ENCODE measurements around the gene ICAM1.

The ICAM1 gene

DNA sequence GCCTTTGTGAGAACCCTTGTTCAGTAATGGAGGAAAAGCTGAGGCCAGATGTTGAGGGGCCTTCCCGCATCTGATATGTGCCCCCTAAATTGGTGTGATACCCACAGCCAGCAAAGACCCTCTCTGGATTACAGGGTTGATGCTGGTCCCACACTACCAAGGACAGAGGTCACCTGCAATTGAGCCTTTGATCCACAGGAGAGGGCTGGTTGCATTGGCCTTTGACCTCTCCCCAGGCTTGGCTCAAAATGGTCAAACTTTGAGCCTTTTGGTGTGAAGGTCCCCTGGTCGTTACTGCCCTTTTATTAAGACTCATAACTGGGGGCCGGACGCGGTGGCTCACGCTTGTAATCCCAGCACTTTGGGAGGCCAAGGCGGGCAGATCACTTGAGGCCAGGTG lies 27.3 kb upstream of the ICAM1 start:
- DNase-seq: no peak

DNA sequence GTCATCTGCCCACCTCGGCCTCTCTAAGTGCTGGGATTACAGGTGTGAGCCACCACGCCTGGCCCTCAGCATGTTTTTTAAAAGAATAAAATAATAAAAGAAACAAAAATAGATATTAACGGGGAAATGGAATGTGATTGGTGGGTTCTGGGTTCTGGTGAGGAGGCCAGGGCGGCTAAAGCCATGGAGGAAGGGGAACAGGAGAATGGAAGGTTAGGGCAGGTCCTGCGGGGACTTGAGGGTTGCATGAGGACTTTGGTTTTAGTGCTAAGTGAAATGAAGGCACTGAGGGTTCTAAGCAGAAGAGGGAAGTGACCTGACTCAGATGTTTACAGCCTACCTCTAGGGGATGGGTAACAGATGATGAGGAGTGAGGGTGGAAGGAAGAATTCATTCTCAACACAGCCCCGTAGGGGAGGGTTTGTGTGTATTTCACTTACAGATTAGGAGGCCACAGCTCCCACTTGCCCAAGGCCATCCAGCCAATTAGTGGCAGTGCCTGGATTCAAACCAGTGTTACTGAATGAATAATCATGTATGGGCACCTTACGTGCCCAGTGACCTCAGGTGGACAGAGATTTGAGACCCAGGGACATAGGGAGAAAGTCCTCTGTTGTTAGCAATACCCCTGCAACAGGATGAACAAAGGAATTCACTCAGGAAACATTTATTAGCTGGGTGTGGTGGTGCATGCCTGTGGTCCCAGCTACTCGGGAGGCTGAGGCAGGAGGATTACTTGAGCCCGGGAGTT lies 25.6 kb upstream of the ICAM1 start:
- DNase-seq: no peak

DNA sequence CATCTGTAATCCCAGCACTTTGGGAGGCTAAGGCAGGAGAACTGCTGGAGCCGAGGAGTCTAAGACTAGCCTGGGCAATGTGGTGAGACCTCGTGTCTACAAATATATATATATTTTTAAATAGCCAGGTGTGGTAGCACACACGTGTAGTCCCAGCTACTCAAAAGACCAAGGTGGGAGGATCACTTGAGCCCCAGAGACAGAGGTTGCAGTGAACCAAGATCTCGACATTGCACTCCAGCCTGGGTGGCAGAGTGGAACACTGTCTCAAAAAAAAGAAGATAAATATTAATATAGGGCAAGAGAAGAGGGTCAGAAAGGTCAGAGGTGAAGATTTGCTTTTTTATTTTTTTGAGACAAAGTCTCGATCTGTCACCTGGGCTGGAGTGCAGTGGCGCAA lies 24.4 kb upstream of the ICAM1 start:
- no peak for DNase-seq

DNA sequence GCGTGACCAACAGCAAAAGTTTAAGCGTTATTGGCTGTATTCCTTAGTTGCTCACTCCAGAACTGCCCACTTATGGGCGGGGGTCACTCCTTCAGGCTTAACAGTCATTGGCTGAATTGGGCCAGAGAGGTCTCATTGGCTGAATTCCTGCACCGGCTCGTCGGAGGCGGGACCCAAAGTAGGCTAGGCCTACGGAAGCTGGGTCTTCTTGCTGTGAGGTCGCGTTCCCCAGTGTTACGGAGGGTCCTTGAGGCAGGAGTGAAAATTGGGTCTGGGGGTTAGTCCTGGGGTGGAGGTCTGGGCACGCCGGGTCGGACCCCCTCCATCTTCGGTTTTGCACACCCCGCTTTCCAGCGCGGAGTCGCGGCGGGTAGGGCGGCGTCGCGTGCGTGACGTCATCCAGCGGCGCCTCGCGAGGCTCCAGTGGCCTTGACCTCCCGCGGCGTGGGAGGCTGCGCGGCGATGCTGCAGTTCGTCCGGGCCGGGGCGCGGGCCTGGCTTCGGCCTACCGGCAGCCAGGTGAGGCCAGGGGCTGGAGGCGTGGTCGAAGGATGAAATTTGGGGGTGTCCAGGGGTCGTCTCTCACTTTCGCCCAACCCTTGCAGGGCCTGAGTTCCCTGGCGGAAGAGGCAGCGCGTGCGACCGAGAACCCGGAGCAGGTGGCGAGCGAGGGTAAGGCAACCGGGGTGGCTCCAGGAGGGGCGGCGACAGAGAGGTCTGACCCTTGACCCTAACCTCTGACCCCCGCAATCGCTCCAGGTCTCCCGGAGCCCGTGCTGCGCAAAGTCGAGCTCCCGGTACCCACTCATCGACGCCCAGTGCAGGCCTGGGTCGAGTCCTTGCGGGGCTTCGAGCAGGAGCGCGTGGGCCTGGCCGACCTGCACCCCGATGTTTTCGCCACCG lies 18.9 kb upstream of the ICAM1 start, which contains the start of gene MRPL4:
Gene MRPL4, plus strand, starts transcription at position 423 of the 903 bp plus-strand sequence. Its CDS starts 40 bp downstream, at position 463.
- DNase-seq: peak; percentile 98

DNA sequence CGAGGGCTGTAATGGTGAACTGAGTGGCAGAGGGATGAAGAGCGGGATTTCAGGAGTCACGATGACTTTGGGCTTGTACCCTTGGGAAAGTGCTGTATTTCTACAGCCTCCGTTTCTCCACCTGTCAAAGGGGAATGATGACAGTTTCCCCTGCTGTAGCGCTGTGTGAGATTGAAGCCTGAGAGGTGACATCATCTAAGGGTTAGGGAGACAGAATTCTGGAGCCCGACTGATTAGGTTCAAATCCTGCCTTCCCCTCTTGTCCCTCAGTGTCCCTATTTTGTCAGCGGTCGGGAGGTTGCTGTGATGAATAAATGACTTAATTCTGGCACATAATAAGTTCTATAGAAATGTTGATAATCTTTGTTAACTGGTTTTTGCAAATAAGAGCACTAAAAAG lies 18.2 kb upstream of the ICAM1 start:
- DNase-seq: no peak

DNA sequence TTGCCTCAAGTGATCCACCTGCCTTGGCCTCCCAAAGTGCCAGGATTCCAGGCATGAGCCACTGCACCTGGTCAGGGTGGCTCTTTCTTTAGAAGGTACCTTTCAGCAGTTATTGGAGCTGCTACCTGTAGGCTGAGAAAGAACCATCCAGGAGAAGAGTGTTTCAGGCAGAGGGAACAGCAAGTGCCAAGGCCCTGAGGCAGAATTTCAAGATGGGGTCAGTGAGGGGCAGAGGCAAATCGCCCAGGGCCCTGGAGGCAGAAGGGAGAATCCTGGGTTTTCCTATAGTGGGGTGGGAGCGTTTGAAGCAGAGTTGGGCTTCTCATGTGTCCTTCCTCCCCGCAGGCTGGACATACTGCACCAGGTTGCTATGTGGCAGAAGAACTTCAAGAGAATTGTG lies 16.7 kb upstream of the ICAM1 start:
- no peak for DNase-seq

DNA sequence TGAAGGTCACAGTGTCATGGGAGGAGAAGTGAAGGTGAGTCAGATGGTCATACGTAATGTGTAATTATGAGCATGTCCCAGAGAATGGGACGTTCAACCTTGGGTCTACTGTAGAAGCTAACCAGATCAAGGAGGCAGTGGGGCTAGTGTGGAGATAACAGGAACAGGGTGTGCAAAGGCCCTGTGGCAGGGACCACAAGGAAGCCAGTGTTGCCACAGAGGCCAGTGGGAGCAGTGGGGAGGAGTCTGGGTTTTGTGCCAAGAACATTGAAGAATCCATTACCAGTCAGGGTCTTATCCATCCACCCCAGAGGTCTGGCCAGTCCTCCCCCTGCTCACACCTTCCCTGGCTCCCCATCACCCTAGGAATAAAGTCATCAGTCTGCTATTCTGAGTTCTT lies 15.6 kb upstream of the ICAM1 start:
- DNase-seq: no peak

DNA sequence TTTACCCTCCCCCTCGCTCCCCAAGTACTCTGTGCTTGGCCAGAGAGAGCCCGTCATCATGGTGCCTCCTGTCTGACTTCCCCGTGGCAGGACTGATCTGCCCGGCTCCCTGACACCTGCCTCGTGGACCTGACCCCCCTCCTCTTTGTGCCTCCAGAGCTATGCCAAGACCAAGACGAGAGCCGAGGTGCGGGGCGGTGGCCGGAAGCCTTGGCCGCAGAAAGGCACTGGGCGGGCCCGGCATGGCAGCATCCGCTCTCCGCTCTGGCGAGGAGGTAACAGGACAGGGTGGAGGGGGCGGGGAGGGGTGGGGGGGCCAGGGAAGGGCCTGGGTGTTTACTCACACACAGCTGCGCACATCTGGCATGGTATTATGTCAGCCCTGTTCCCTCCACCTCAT lies 14.4 kb upstream of the ICAM1 start:
- no peak for DNase-seq

DNA sequence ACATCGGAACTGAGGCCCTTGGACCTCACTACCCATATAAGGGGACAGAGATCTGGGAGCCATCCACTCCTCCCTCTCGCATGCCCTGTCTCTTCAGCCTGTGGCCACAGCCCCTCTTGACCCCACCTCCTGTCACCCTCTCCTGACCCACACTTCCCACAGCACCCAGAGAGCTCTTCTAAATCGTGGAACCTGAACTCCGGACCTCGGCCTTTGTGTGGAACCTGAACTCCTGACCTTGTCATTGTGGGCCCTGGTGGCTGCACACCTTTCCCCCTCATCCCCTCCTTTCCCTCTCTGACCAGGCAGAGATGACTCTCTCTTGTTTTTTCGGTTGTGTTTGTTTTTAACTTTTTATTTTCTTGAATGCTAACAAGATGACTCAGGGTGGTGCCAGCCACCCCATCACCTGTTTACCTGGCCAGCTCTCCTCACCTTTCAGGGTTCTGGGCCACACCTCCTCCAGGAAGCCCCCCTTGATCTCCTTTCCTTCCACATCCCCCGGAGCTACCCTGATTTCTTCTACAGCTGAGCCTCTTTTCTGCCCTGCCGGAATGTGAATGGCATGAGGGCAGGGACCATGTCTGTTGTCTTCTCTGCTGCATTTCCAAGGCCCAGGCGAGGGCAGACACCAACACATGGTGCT lies 13.8 kb upstream of the ICAM1 start:
- no peak for DNase-seq

DNA sequence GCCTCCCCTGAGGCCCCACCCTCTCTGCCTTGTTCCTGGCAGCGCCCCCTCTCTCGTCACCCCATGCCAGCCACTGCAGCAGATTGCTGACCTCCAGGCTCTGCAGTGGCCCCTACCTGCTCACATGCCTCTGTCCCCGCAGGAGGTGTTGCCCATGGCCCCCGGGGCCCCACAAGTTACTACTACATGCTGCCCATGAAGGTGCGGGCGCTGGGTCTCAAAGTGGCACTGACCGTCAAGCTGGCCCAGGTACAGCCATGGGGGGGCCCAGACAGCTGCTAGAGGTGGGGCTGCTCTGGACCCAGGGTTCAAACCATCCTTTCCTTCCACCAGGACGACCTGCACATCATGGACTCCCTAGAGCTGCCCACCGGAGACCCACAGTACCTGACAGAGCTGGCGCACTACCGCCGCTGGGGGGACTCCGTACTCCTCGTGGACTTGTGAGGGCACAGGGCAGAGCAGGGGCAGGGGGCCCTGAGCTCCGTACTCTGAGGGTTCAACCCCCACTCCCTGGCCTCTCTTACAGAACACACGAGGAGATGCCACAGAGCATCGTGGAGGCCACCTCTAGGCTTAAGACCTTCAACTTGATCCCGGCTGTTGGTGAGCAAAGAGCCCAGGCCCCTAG lies 12.7 kb upstream of the ICAM1 start:
- DNase-seq: no peak

DNA sequence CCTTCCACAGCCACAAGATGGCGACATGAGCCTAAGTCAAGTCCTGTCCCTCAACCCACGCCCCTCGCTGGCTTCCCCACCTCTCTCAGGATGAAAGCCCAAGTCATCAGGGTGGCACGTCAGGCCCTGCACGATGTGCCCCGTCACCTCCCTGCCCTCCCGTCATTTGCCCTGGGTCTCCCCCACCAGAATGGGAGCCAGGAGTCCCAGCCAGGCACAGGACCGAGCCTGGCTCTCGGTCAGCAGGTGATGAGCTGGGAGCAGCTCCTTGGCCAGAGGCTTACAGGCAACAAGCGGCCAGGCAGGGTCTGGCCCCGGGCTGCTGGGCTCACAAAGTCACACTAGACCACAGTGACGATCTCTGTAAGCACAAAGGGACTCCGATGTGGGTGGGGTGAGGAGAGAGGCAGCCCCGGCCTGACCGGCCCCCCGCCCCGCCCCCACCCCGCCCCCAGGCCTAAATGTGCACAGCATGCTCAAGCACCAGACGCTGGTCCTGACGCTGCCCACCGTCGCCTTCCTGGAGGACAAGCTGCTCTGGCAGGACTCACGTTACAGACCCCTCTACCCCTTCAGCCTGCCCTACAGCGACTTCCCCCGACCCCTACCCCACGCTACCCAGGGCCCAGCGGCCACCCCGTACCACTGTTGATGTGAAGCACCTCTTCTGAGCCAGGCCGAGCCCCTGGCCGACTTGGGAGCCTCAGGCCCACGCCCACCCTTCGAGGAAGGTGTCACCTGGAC lies 11.6 kb upstream of the ICAM1 start:
- peak; percentile 48 for DNase-seq

DNA sequence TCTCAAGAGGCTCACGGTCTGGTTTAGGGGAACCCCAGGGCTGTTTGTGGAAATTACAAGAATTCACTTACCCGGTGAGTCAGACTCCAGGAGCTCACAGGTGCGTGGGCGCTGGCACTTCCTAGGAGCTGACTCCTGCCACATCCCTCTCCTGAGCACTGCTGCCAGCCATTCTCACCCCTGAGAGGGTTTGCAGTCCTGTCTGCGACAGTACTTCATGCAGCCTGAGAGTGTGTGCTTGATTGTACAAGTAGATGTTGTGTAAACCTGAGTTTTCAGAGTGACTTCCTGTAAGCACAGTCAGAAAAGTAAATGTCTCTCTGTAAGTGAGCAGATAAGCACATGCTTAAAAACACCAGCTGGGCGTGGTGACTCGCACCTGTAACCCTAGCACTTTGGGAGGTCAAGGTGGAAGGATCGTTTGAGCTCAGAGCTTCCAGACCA lies 10.8 kb upstream of the ICAM1 start:
- DNase-seq: no peak

DNA sequence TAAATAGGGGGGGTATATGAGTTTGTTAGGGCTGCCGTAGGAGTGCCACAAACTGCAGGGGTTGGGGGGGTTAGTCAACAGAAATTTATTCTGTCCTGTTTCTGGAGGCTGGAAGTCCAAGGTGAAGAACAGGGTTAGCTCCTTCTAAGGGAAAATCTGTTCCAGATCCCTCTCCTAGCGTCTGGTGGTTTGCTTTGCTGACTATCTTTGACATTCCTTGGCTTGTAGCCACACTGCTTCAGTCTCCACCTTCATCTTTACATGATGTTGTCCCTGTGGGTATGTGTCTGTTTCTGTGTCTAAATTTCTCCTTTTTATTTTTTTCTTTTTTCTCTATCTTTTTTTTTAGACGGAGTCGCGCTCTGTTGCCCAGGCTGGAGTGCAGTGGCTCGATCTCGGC lies 8.1 kb upstream of the ICAM1 start:
- no peak for DNase-seq

DNA sequence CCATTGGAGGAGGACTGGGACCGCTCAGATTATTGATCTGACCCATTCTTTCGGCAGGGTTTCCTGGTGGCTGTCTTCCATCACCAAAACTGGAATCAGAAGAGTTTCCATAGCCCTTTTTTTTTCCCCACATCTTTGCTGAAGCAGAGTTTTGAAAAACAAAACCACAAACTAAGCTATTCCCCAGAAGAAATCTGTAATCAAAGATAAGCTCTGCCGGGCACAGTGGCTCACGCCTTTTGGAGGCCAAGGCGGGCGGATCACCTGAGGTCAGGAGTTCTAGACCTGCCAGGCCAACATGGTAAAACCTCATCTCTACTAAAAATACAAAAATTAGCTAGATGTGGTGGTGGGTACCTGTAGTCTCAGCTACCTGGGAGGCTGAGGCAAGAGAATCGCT lies 4.2 kb upstream of the ICAM1 start:
- no peak for DNase-seq

DNA sequence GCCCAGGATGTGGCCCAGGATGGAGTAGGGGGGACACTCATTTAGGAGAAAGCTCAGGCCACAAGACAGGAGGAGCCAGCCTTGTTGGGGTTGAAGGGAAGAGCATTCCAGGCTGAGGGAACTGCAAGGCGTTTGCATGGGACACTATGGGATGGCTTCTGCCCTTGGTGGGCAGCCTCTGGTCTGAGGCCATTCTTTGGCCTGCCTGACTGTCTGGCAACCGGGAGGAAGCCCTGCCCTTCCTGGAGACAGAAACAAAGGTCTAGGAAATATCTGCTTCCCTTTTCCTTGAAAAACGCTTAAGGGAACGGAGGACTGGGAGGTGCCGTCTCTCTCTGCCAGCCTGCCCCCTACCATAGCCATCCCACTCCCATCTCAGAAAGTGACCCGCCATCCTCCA lies 2.8 kb upstream of the ICAM1 start:
- no peak for DNase-seq

DNA sequence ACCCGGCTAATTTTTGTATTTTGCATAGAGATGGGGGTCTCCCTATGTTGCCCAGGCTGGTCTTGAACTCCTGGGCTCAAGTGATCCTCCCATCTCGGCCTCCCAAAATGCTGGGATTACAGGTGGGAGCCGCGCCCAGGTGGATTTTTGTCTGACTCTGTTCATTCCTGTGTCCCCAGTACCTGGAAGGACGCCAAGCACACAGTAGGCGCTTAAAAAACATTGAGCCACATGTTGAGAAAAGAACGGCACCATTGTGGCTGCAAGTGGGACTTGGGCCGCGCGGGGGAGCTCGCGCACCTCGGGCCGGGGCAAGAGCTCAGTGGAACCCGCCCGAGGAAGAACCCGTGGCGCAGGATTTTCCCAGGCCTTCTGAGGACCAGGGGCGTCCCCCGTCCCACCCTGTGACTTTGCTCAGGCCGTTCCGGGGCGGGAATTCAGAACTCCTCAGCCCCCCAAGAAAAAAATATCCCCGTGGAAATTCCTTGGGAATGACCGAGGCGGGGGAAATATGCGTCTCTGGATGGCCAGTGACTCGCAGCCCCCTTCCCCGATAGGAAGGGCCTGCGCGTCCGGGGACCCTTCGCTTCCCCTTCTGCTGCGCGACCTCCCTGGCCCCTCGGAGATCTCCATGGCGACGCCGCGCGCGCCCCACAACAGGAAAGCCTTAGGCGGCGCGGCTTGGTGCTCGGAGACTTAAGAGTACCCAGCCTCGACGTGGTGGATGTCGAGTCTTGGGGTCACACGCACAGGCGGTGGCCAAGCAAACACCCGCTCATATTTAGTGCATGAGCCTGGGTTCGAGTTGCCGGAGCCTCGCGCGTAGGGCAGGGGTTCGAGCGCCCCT lies 1.4 kb upstream of the ICAM1 start:
- DNase-seq: peak; percentile 44

DNA sequence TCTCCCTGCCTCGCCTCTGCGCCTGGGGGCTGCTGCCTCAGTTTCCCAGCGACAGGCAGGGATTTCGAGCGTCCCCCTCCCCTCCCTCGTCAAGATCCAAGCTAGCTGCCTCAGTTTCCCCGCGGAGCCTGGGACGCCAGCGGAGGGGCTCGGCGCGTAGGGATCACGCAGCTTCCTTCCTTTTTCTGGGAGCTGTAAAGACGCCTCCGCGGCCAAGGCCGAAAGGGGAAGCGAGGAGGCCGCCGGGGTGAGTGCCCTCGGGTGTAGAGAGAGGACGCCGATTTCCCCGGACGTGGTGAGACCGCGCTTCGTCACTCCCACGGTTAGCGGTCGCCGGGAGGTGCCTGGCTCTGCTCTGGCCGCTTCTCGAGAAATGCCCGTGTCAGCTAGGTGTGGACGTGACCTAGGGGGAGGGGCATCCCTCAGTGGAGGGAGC lies 722 bp upstream of the ICAM1 start:
- DNase-seq: no peak

DNA sequence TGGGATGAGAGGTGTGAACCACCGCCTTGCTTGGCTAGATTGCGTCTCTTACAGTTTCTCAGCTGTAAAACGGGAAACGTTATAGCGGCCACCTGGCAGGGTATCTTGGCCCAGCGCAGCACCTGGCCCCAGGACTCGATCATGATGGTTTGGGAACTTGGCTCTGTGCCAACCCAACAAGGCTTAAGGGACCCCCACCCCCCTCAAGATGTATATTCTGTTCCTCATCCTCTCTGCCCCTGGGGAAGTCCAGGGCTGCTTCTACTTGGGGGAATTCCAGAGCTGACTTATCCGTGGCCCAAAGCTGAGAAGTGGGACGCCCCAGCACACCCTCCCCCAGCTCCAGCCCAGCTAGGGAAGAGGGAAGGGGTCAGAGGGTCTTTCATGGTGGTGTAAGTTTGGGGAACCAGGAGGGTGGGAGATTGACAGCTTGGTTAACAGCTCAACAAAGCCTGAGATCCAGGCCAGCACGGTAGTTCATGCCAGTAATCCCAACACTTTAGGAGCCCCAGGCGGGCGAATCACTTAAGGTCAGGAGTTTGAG lies 695 bp downstream of the ICAM1 start:
- no peak for DNase-seq

DNA sequence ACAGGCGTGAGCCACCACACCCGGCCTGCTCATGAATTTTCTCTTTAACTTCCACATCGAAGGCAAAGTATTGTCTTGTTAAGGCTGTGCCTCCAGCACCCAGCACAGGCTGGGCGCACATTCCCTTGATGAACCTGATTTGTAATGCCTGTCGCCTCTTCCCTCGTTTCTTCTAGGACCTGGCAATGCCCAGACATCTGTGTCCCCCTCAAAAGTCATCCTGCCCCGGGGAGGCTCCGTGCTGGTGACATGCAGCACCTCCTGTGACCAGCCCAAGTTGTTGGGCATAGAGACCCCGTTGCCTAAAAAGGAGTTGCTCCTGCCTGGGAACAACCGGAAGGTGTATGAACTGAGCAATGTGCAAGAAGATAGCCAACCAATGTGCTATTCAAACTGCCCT lies 3.7 kb downstream of the ICAM1 start:
- DNase-seq: no peak

DNA sequence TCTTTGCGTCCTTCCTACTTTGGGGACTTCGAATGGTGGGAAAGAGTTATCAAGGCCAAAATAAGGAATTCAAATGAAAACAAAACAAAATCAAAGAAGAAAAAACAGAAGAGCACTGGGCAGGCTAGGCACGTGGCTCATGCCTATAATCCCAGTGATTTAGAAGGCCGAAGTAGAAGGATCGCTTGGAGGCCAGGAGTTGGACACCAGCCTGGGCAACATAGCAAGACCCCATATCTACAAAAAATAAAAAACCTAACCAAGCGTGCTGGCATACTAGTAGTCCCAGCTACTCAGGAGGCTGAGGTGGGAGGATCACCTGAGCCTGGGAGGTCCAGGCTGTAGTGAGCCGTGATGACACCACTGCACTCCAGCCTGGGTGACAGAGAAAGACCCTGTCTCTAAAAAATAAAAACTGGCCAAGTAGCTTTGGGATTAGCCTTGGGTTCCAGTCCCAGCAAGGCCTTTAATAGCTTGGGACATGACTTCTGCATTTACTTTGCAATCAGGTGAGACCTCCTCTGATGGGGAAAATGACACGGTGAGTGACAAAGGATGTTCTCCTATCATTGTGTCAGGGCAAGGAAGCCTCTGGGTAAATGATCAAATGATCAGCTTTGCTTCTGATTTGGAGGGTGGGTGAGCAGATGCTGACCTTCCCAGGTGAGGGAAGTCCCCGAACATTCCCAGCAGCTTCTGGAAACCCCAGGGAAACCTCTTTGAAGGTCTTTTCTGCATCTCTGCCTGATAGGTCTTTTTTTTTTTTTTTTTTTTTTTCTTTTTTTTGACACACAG lies 7.1 kb downstream of the ICAM1 start:
- no peak for DNase-seq

All from DMS 273 treated with DMSO at 0.1 percent for 48 hours (cell line).